Calu3 (cell line): Measurements from ENCODE around the gene IQSEC3. TPM values are rescaled to one million over a fixed set of nuclear protein-coding genes. Genes with fewer than 3 reads are reported as not detected.

Source experiments
- BruUV-seq: library from RNA; stranded (reverse); fragments of 400-500 nt; replicated peaks from 2 replicates; lab custom pipeline; 2021; lab: Mats Ljungman, UMichigan
- CTCF ChIA-PET: fragments of 300-600 bp; sonication (Branson Sonifier 250); formaldehyde crosslinking; loops from one replicate; lab custom pipeline; 2022; ENCODE audit warnings: antibody characterized with exemption; lab: Charles Lee
- DNase-seq: peaks from one replicate; pipeline ENCODE4 v3.0.0; 2022
- H3K27ac Mint-ChIP-seq: one replicate; pipeline ENCODE4 v1.8.0; 2022; ENCODE audit warnings: mixed read lengths; ENCODE audit not compliant: unreplicated experiment
- H3K27me3 Mint-ChIP-seq: one replicate; pipeline ENCODE4 v1.8.0; 2022; ENCODE audit warnings: mixed read lengths; ENCODE audit not compliant: unreplicated experiment
- H3K36me3 Mint-ChIP-seq: one replicate; pipeline ENCODE4 v1.8.0; 2022; ENCODE audit warnings: mild to moderate bottlenecking, moderate library complexity, mixed read lengths; ENCODE audit not compliant: insufficient read depth, unreplicated experiment
- H3K4me1 Mint-ChIP-seq: one replicate; pipeline ENCODE4 v1.8.0; 2022; ENCODE audit warnings: mild to moderate bottlenecking, low read depth, mixed read lengths; ENCODE audit not compliant: unreplicated experiment
- H3K4me3 Mint-ChIP-seq: one replicate; pipeline ENCODE4 v1.8.0; 2022; ENCODE audit warnings: mild to moderate bottlenecking, low read depth, moderate library complexity, mixed read lengths; ENCODE audit not compliant: unreplicated experiment
- H3K9me3 Mint-ChIP-seq: one replicate; pipeline ENCODE4 v1.8.0; 2022; ENCODE audit warnings: low read depth, mixed read lengths; ENCODE audit not compliant: unreplicated experiment
- CTCF ChIP-seq: fragments of 200-600 bp; IDR thresholded peaks from one replicate; pipeline ENCODE4 v1.8.0; 2022; ENCODE audit warnings: antibody characterized with exemption; ENCODE audit not compliant: unreplicated experiment
- intact Hi-C: fragments of 100-400 bp; cut with micrococcal nuclease; formaldehyde crosslinking; loops from one replicate; pipeline ENCODE4 v1.10.0; 2022; ENCODE audit not compliant: unreplicated experiment
- total RNA-seq: library from RNA; stranded (reverse); gene quantifications from 2 replicates; pipeline ENCODE4 v1.2.3, GENCODE V29; 2022

Gene IQSEC3
- total RNA-seq, 1 experiment from 2014 or later: not detected

GRCh38 chr12:106118-106591 is 39.6 kb downstream of the IQSEC3 start:
- no peak overlapping the region for H3K27ac Mint-ChIP-seq
- no peak for DNase-seq
- H3K36me3 Mint-ChIP-seq: no peaks in the 10 kb centered on the region
- peaks cover 6% of the 10 kb centered on the region for H3K4me1 Mint-ChIP-seq
- TF ChIP-seq CTCF: peak; percentile 17
- no TSS peak for BruUV-seq
- CTCF ChIA-PET: no interaction called here
- H3K4me3 Mint-ChIP-seq: no peak overlapping the region
- intact Hi-C loops: no loop called here
- no peaks in the 10 kb centered on the region for H3K9me3 Mint-ChIP-seq
- H3K27me3 Mint-ChIP-seq: peaks cover 40% of the 10 kb centered on the region

- Mint-ChIP-seq H3K27ac (no peak overlapping the region), H3K36me3 (no peaks in the 10 kb centered on the region), H3K9me3 (no peaks in the 10 kb centered on the region), H3K4me1 (peaks cover 6% of the 10 kb centered on the region), H3K27me3 (peaks cover 39% of the 10 kb centered on the region), H3K4me3 (no peak overlapping the region)
- intact Hi-C loops: no loop called here
- CTCF ChIA-PET: interaction anchor here (1.0 kb wide), 1 partner anchor 36 kb away, joined by 3 read pairs; no protein-coding TSS in a partner anchor
- BruUV-seq: no TSS peak
- DNase-seq: peak; percentile 19
- no peak for TF ChIP-seq CTCF
These were observed 42.0 kb downstream of the IQSEC3 start for GRCh38 chr12:108594-108993.

GRCh38 chr12:109446-109845 is 42.9 kb downstream of the IQSEC3 start:
- H3K4me1 Mint-ChIP-seq: peaks cover 6% of the 10 kb centered on the region
- H3K27ac Mint-ChIP-seq: no peak overlapping the region
- CTCF ChIA-PET: no interaction called here
- H3K9me3 Mint-ChIP-seq: no peaks in the 10 kb centered on the region
- no peaks in the 10 kb centered on the region for H3K36me3 Mint-ChIP-seq
- intact Hi-C loops: no loop called here
- no peak for TF ChIP-seq CTCF
- no peak overlapping the region for H3K4me3 Mint-ChIP-seq
- DNase-seq: no peak
- BruUV-seq: no TSS peak
- H3K27me3 Mint-ChIP-seq: peaks cover 48% of the 10 kb centered on the region

- Mint-ChIP-seq H3K36me3 (no peaks in the 10 kb centered on the region), H3K4me3 (no peak overlapping the region), H3K9me3 (no peaks in the 10 kb centered on the region), H3K27me3 (peaks cover 52% of the 10 kb centered on the region), H3K27ac (no peak overlapping the region), H3K4me1 (peaks cover 6% of the 10 kb centered on the region)
- intact Hi-C loops: no loop called here
- no TSS peak for BruUV-seq
- CTCF ChIA-PET: no interaction called here
- DNase-seq: no peak
- TF ChIP-seq CTCF: no peak
These were observed 43.3 kb downstream of the IQSEC3 start for GRCh38 chr12:109872-110271.
